ENCODE data around the gene EYA4. TPM values are rescaled to one million over a fixed set of nuclear protein-coding genes. Genes with fewer than 3 reads are reported as not detected.

The EYA4 gene
- total and polyA plus RNA-seq, 2 donors (not counting 3 experiments of a cell fraction or from before 2014, with no cell fraction given) = not detected

- Histone ChIP-seq H3K9ac (replicated peaks; ENCODE audit: extremely low read depth, insufficient read depth, low read length) (no peak overlapping the region), H2AFZ (ENCODE audit: low read depth, low read length) (no peak overlapping the region), H3K27me3 (ENCODE audit: control insufficient read depth in 2 of 2, insufficient read depth in 2 of 2, low read length in 2 of 2) (no peaks in the 10 kb centered on the region), H3K4me2 (ENCODE audit: insufficient read depth, low read length) (no peak overlapping the region), H4K20me1 (replicated peaks; ENCODE audit: control insufficient read depth, extremely low read depth, insufficient read depth, low read length) (no peaks in the 10 kb centered on the region), H3K4me1 (ENCODE audit: control insufficient read depth, extremely low read depth, insufficient read depth, low read length) (no peaks in the 10 kb centered on the region), H3K79me2 (ENCODE audit: control insufficient read depth, insufficient read depth, low read length) (no peaks in the 10 kb centered on the region), H3K9me3 (replicated peaks; ENCODE audit: control insufficient read depth, insufficient read depth, low read length) (no peaks in the 10 kb centered on the region), H3K36me3 (ENCODE audit: control insufficient read depth in 2 of 2, extremely low read depth in 1 of 2, insufficient read depth in 2 of 2, low read length in 2 of 2) (no peaks in the 10 kb centered on the region), H3K9me1 (replicated peaks; ENCODE audit: control insufficient read depth, extremely low read depth, insufficient read depth, low read length) (no peaks in the 10 kb centered on the region), H3K27ac (ENCODE audit: insufficient read depth, low read depth, low read length) (no peak overlapping the region), H3K4me3 (replicated peaks in 1 of 3; ENCODE audit: insufficient read depth in 1 of 3, low read depth in 1 of 3, low read length in 3 of 3) (no peak overlapping the region)
- dilution Hi-C loops (cut with MboI; ENCODE audit: extremely low pct_ligation_motif_present, low sequenced_read_pairs) (no loop called here), intact Hi-C loops (cut with micrococcal nuclease) (no loop called here)
- BruUV-seq (replicated peaks) = no TSS peak
- CTCF ChIA-PET = interaction anchor here (1.8 kb wide), 1 partner anchor 675 kb away, joined by 5 read pairs; no protein-coding TSS in a partner anchor
- FAIRE-seq = no peak
- TF ChIP-seq JUN (IDR thresholded peaks at IDR 0.05; ENCODE audit: borderline replicate concordance, insufficient read depth, insufficient read length, low read depth) = no peak
- POLR2A ChIA-PET = no interaction called here
- no peak for DNase-seq (ENCODE audit: low read depth, low spot score)
These were observed 264.5 kb downstream of the EYA4 start for GRCh38 chr6:133505681-133506080.

GRCh38 chr6:133512410-133513016 is 271.4 kb downstream of the EYA4 start:
- ChIA-PET POLR2A (no interaction called here), CTCF (interaction anchor here (1.8 kb wide), 1 partner anchor 551 kb away, joined by 4 read pairs; no protein-coding TSS in a partner anchor)
- dilution Hi-C loops (cut with MboI; ENCODE audit: extremely low pct_ligation_motif_present, low sequenced_read_pairs) = no loop called here
- H3K27me3 ChIP-seq (ENCODE audit: control insufficient read depth in 2 of 2, insufficient read depth in 2 of 2, low read length in 2 of 2) = no peaks in the 10 kb centered on the region
- H3K9ac ChIP-seq (replicated peaks; ENCODE audit: extremely low read depth, insufficient read depth, low read length) = no peak overlapping the region
- H3K36me3 ChIP-seq (ENCODE audit: control insufficient read depth in 2 of 2, extremely low read depth in 1 of 2, insufficient read depth in 2 of 2, low read length in 2 of 2) = no peaks in the 10 kb centered on the region
- H4K20me1 ChIP-seq (replicated peaks; ENCODE audit: control insufficient read depth, extremely low read depth, insufficient read depth, low read length) = no peaks in the 10 kb centered on the region
- H3K4me2 ChIP-seq (ENCODE audit: insufficient read depth, low read length) = no peak overlapping the region
- H2AFZ ChIP-seq (ENCODE audit: low read depth, low read length) = no peak overlapping the region
- H3K9me1 ChIP-seq (replicated peaks; ENCODE audit: control insufficient read depth, extremely low read depth, insufficient read depth, low read length) = no peaks in the 10 kb centered on the region
- H3K27ac ChIP-seq (ENCODE audit: insufficient read depth, low read depth, low read length) = no peak overlapping the region
- TF ChIP-seq GATA2 (IDR thresholded peaks at IDR 0.05; ENCODE audit: insufficient read depth, insufficient read length, low read depth, low read length) (no peak), EZH2 (IDR thresholded peaks at IDR 0.05; ENCODE audit: borderline replicate concordance, low read depth, low read length, severe bottlenecking) (no peak), FOS (IDR thresholded peaks at IDR 0.05; ENCODE audit: borderline replicate concordance, insufficient read depth, low read length) (no peak), POLR2AphosphoS5 (IDR thresholded peaks at IDR 0.05; ENCODE audit: insufficient read depth, low read depth, low read length) (no peak), CTCF (IDR thresholded peaks at IDR 0.05; ENCODE audit: extremely low read depth in 1 of 2, insufficient read depth in 1 of 2, low read depth in 1 of 2, low read length in 2 of 2) (peak; percentile 21 to 49), JUN (IDR thresholded peaks at IDR 0.05; ENCODE audit: borderline replicate concordance, insufficient read depth, insufficient read length, low read depth) (no peak), POLR2A (IDR thresholded peaks at IDR 0.05; ENCODE audit: low read depth, low read length) (no peak), MYC (IDR thresholded peaks at IDR 0.05; ENCODE audit: low read depth, low read length) (no peak)
- intact Hi-C loops (cut with micrococcal nuclease) = loop anchor here (1.0 to 5.0 kb wide), 6 partner anchors 226 to 980 kb away; no protein-coding TSS in a partner anchor
- no peaks in the 10 kb centered on the region for H3K79me2 ChIP-seq (ENCODE audit: control insufficient read depth, insufficient read depth, low read length)
- peak; percentile 60 for DNase-seq (ENCODE audit: low read depth, low spot score)
- no TSS peak for BruUV-seq (replicated peaks)
- H3K4me1 ChIP-seq (ENCODE audit: control insufficient read depth, extremely low read depth, insufficient read depth, low read length) = no peaks in the 10 kb centered on the region
- no peak overlapping the region for H3K4me3 ChIP-seq (replicated peaks in 1 of 3; ENCODE audit: insufficient read depth in 1 of 3, low read depth in 1 of 3, low read length in 3 of 3)
- peak; percentile 68 for FAIRE-seq
- H3K9me3 ChIP-seq (replicated peaks; ENCODE audit: control insufficient read depth, insufficient read depth, low read length) = no peaks in the 10 kb centered on the region
